ENCODE data around the gene PLD1.
"Not testable (repeated sequence)": the region's sequence is repeated elsewhere in the genome, so short reads cannot be mapped to it uniquely, and the experiment has no call there.

PLD1 gene, protein sequence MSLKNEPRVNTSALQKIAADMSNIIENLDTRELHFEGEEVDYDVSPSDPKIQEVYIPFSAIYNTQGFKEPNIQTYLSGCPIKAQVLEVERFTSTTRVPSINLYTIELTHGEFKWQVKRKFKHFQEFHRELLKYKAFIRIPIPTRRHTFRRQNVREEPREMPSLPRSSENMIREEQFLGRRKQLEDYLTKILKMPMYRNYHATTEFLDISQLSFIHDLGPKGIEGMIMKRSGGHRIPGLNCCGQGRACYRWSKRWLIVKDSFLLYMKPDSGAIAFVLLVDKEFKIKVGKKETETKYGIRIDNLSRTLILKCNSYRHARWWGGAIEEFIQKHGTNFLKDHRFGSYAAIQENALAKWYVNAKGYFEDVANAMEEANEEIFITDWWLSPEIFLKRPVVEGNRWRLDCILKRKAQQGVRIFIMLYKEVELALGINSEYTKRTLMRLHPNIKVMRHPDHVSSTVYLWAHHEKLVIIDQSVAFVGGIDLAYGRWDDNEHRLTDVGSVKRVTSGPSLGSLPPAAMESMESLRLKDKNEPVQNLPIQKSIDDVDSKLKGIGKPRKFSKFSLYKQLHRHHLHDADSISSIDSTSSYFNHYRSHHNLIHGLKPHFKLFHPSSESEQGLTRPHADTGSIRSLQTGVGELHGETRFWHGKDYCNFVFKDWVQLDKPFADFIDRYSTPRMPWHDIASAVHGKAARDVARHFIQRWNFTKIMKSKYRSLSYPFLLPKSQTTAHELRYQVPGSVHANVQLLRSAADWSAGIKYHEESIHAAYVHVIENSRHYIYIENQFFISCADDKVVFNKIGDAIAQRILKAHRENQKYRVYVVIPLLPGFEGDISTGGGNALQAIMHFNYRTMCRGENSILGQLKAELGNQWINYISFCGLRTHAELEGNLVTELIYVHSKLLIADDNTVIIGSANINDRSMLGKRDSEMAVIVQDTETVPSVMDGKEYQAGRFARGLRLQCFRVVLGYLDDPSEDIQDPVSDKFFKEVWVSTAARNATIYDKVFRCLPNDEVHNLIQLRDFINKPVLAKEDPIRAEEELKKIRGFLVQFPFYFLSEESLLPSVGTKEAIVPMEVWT

DNA sequence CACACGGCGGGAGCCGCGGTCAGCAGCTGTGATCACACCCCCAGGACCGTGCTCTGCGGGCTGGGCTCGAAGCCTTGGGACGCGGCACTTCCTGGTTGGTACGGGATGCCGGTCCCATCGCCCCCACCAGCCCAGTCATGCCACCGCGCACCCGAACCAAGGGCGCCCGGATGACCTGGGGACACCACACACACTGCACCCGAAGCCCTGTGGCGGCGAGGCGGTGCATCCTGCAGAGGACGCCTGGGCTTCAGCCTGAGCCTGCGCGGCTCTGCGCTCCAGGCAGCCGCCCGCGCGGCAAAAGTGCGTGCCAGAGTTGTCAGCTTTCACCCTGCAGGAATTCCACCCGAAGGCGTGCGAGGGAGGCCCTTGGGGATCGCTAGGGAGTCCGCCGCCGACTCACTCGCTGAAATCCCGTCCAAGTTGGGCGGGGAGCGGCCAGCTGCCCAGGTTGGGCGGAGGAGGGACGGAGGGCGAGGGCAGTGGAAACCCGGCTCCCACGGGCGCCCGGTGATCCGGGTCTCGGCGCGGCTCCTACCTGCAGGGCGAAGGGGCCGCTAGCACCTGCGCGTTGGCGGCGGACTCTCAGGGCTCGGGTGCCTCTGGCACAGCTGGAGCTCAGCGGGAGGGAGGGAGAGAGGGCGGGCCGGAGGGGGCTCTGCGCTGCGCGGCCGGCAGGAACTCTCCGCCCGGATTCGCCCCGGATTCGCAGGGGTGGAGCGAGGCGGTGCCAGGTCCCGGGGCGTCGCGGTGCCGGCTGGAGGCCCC is at the start of gene PLD1:
PLD1 (minus strand) TSS at position 623 of the 768 bp plus-strand sequence. CDS start 72,432 bp downstream, outside the sequence.
- DNase-seq (ENCODE audit: low read depth, low spot score): no peak

DNA sequence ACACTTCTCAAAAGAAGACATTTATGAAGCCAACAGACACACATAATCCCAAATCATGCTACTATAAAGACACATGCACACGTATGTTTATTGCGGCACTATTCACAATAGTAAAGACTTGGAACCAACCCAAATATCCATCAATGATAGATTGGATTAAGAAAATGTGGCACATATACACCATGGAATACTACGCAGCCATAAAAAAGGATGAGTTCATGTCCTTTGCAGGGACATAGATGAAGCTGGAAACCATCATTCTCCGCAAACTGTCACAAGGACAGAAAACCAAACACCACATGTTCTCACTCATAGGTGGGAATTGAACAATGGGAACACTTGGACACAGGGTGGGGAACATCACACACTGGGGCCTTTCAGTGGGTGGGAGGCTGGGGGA is 48.5 kb upstream of the PLD1 start:
- DNase-seq (ENCODE audit: low read depth, low spot score): not testable (repeated sequence)

DNA sequence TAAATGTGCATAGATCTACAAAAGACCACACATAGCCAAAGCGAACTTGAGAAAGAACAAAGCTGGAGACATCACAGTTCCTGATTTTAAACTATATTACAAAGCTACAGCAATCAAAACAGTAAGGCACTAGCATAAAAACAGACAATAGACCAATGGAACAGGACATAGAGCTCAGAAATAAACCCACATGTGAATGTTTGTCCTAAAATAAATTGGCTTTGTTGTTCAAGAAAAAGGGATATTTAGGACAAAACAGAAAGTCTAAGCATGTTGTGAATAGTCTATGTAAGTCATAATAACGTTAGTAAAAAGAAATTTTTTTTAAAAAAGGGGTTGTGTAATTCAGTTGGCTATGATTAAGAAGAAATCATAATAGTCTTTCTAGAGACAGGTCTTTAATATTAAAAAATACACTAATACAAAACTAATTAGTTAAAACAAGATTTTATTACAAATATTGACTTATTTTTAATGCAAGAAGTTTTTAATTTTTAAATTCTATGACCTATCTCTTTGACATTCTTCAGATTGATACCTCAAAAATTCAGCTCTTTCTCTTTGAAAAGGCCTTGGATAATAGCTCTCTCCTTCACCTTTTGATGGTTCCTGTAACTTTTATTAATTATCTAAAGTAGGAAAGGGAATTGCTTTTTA is 44.5 kb upstream of the PLD1 start:
- no peak for DNase-seq (ENCODE audit: low read depth, low spot score)

DNA sequence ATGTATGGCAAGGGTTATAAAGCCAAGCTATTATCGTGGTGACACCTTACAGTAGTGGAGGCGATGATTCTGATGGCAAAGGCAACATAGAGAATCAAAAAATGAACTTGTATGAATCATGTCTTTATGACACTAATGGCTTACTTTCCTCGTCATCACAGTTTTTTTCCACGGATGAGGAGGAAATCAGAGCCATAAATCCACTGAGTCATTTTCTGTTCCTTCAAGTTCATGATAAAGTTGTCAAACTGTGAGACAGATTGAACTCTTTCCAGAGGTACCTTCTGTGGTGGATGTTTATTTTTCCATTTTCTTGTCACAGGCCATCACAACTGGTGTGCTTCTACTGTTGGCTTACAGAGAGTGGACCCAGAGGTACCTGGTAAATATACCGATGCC is 41.4 kb upstream of the PLD1 start:
- DNase-seq (ENCODE audit: low read depth, low spot score): no peak

DNA sequence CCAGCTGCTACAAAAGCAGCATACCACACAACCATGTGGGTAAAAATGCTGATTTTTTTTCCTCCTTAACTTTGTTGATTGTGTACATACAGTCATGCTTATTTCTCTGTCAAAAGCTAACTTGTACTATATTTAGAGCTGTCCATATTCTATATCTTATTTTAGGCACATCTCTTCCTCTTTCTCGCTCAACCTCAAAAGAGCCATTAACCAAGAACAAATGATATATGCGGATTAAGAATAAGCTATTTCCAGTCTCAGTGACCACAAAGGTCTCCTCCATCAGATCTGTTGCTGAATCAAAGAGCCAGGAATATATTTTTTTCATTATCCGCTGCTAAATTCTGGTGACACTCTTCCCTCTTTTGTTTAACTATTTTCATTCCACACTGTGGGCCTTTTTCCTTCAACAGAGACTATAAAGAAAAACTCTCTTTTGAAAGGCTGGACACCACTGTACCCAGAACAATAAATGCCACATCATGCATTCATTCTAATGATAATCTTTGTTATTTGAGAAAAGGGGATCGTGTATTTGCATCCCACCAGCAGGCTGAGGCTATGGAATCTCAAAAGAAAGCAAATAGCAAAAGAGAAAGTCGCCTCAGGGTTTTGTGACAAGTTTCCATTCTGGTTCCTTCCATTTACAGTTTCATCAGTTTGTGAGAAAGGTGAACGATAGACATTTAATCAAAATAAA is 40.8 kb upstream of the PLD1 start:
- DNase-seq (ENCODE audit: low read depth, low spot score): no peak

DNA sequence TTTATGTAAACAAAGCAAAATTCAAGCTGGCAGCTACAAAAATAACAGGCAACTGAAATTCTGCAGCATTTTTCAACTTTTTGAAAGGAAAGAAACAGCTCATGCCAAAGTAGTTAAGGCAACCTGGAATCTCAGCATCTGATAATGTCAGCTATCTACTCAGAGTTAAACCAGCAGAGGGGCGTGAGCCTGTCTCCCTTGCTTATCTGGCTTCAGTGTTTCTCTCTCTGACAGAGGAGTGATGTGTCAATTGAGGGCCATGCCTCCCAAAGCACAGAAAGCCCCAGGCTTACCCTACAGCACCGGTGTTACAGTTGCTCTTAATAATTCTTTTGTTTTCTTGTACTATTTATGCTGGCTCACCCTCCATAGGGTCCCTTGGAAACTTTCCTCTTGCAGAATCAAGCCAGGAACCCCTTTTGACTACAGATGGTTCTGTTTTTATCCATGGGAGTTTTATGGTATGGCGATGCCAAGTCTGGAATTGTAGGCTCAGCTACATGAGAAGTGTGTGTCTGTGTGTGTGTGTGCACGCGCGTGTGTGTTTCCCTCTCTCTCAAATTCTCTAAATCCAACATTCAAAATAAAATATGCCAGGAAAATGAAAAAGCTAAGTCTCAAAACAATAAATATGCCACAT is 40.2 kb upstream of the PLD1 start:
- DNase-seq (ENCODE audit: low read depth, low spot score): no peak

DNA sequence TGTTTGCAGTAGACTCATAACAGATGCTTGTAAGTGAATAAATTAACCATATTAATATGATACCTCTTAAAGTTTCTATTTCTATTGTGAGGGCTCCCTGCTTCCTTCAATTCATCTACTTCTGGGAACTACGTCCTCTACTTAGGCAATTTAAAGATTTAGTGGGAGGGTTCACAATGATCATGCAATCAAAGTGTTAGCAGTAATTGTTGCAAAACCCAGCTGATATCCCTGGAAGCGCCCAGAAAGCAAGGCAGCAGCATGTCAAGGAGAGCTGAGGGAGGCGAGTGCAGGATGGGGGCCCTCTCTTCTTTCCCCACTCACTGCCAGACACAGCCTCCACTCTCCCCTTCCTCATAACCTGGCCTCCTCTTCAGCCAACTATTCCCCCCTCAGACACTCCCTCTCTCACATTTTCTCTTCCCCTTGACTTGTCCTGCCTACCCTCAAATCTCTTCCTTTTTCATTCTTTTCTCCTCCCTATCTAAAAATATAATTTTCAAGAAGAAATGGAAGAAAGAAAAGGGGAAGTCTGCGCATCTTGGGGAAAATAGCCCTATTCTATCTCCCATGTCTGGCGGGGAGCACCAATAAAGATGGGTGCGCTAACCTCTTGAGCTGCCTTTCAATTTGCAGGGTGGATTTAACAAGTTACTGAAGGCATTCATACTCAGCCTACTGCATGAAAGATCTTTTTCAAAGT is 39.5 kb upstream of the PLD1 start:
- no peak for DNase-seq (ENCODE audit: low read depth, low spot score)

DNA sequence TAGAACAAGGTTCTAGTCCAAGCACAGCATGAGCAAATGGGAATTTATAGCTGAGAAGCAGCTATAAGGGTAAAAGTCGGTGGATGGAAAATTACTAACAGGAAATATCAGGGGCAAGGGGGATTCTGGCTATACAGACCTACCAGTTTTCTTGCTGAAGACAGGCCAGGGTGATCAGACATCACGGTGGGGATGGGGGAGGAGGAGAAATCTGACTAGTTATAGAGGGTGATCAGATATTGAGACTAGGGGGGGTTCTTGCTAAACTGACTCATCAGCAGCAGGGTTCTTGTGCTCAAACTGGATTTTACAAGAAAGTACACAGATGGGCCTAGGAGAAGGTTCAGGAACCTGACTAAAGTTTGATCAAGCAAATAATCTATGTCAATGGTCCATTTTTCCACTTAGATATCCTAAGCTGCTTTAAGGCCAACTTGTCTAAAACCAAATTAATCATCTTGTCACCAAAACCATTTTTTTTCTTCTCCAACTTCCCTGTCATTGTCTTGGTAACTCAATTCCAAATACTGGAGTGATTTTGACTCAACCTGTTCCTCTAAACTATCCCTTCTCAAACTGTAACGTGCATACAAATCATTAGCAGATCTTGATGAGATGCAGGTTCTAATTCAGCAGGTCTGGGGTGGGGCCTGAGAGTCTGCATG is 37.4 kb upstream of the PLD1 start:
- DNase-seq (ENCODE audit: low read depth, low spot score): no peak

DNA sequence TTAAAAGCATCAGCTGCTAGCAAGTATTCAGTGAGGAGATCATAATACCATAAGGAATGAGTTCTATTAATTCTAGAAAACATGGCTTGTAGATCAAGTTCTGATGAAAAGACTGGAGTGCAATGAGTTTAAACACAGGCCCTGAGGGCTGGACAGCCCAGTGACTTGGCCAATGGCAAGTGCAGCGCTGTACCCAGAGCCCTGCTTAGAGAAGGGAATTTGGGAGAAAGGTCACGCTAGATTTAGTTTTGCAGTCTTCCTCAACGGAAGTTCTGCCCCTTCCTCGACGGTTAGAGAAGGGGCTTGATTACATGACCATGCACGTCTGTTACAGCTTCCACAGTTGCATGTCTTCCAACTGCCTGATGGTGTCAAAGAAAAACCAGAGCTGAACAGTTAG is 36.9 kb upstream of the PLD1 start:
- no peak for DNase-seq (ENCODE audit: low read depth, low spot score)

DNA sequence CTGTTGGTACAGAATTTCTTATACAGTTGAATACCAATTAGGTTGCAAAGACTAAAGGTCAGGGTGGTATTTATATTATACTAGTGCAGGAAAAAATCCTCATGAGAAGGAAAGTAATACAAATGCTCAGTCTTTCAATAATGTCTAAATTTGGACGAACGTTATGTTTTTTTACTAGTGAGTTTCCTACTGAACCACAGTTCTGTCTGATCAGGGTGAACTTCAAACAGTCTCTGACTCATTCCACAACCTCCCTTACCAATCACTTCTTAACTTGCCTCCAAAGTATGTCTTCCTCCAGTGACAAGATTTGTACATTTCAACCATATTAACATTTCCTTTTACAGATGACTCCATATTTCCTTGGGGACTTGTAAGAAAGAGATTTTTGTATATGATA is 36.3 kb upstream of the PLD1 start:
- DNase-seq (ENCODE audit: low read depth, low spot score): no peak

DNA sequence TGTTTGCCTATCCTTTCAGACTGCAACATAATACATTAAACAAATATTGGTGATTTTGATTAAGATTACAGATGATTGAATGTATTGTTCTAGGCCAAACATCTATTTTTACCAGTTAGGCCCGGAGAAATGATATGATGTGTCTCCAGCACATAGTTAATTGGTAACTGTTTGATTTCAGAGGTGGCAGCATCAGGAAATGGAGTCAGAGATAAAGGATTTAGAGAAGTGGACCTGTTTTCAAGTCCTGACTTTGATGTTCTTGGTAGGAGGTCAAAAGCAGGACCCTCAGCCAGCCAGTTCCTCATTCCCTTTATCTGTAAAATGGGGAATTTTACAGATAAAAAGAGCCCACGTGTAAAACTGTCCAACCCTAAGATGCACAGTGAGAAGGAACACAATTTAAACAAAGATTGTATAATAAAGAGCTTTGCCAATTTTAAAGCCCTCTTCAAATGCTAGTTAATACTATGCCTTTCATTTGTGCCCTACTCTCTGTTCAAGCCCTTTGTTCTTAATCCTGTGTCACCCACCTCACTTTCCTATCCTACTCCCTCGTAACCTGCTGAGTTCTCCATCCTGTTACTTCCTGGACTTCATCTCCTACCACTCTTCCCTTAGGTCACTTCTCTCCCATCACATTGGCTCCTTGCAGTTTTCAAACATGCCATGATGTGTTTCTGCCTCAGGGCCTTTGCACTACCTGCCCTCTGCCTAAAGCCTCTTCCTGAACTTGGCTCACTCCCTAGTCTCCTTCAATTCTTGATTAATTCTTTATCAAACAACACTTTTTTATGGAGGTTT is 35.4 kb upstream of the PLD1 start:
- no peak for DNase-seq (ENCODE audit: low read depth, low spot score)

DNA sequence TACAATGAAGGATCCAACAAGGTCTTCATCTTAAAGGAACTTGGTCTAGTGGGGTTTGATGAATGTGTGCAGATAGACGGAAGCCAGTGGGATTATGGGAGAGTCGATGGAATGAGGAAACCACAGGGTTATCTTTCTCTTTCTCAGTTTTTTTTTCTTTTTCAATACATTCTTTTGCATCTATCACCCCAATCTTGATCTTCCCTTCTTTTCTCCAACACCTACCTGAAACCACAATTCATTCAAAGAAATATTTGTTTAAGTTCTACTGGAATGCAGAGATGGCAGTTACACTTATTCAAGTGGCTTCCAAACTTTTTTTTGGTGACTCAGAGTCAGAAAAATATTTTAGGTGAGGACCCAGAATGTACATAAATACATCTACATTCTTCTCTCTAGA is 34.6 kb upstream of the PLD1 start:
- DNase-seq (ENCODE audit: low read depth, low spot score): no peak

DNA sequence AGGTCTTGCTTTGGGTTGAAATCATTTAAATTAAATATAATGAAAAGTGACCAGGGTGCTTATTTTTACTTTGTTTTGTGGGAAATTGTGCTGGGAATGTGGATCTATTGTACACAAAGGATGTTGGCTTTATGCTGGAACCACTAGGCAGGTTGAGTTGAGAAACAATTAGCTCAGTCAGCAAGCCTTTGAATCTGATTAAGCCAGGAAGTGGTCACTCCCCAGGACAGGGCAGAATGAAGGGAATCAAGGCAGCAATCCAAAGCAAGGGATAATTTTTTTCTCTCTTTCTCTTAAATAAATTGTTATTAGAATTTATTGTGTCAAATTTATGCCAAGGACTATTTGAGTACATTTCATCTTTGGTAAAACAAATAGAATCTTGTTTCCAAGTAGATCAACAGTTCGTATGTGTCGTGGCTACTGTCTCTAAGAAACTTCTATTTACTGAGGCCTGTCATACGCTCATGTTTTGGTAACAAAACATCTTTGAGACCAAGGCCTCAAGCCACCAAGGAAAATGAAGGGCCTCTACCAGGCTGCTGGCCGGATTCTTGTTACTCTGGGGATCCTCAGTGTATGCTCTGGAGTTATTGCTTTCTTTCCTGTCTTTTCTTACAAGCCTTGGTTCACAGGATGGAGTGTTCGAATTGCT is 32.7 kb upstream of the PLD1 start, which contains the start of gene TMEM212:
TMEM212 (plus strand) TSS at position 486 of the 655 bp plus-strand sequence; CDS start at position 521, 35 bp downstream.
- no peak for DNase-seq (ENCODE audit: low read depth, low spot score)

DNA sequence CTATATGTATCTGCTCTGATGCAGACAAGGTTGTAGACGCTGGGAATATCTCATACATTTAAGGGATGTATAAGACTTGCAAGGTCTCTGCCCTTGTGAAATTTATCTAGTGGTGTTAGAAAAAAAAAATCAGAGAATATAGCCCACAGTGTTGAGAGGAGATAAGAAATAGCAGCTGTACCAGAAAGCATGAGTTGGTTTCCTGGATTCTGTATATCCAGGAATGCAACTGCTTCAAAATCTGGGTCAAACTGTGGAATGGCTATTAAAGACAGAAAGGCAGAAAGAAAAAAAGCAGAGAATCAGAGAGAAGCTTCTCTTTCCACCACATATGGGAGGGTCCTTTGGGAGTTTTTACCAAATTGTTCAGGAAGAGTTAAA is 31.3 kb upstream of the PLD1 start:
- no peak for DNase-seq (ENCODE audit: low read depth, low spot score)

DNA sequence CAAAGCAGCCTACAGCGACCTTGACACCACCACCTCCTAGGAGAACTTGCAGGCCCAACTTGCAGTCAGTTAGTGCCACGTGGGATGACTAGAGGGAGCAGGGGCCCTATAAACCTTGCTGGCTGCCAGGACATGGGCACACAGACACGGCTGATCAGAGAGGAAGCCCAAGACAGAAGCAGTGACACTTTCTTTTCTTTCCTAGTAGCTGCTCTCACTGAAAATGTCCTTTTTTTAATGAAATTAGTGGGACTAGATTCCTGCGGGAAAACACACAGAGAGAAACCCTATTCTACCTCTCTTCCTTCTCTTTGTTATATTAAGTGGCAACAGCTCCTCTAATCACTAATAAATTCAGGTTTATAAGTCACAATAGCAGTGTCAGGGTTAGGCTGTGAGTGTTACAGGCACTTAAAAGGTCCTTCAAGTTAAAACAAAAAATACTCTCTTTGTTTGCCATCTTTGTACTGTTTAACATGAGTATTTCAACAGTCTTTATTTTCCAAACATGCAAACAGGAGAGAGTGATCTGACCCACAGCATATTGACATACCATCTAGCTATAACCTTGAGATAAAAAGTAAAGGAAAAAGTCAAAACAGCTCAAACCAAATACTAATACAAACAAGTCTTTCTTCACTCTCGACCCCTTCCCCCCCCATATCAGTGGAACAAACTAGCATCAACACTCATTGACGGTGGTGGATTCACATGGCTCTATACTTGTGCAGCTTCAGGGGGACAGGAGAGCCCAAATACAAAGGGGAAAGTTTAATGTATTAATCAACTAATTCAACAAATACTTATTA is 30.7 kb upstream of the PLD1 start:
- DNase-seq (ENCODE audit: low read depth, low spot score): no peak

DNA sequence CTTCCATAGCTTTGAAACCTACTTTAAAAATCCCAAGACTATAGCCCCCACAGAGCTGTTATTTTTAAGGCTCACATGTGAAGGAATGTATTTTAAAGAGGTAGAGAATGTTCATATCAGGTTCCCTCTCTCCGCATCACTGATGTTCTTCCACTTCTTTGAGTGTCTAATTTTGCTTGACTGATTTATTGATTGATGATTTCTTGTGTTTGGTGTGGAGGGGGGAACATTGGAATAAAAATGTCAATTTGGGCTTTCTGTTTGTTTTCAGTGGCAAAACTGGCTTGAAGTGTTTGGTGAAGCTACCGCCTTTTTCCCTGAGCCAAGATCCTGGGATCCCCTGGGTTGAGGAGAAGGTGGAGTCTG is 30.1 kb upstream of the PLD1 start:
- DNase-seq (ENCODE audit: low read depth, low spot score): no peak

DNA sequence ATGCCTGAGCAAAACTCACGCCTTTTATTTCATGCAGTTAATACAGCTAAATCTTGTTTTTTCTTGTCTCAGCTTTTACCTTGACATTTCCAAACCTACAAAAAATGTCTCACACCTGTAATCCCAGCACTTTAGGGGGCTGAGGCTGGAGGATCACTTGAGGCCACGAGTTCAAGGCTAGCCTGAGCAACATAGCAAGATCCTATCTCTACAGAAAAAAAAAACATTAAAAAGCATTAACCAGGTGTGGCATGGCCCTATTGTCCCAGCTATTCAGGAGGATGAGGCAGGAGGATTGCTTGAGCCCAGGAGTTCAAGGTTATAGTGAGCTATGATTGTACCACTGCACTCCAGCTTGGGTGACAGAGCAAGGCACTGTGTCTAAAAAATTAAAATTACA is 29.0 kb upstream of the PLD1 start:
- DNase-seq (ENCODE audit: low read depth, low spot score): no peak

Data from brain pericyte (primary cell).